SK-N-SH (cell line): Measurements from ENCODE around the gene NDUFB4. TPM values are rescaled to one million over a fixed set of nuclear protein-coding genes. Genes with fewer than 3 reads are reported as not detected.

Experiments
- CTCF ChIA-PET: fragments of 300-600, 350-600 bp; formaldehyde crosslinking; extraction: SDS; loops from one replicate; lab custom pipeline; 2021; lab: Yijun Ruan, JAX
- POLR2A ChIA-PET: fragments of 350-600 bp; sonication (Branson Sonifier 250); formaldehyde crosslinking; extraction: SDS; loops from one replicate; lab custom pipeline; 2020; ENCODE audit warnings: antibody characterized with exemption, inconsistent platforms; lab: Yijun Ruan, JAX
- DNase-seq: peaks from one replicate; pipeline ENCODE4 v3.0.0; 2012
- H2AFZ ChIP-seq: fragments of 200-600 bp; sonication (generic); 2 replicates; pipeline ENCODE4 v1.8.1; 2016; ENCODE audit warnings: antibody characterized with exemption, mild to moderate bottlenecking, low read depth
- H3F3A ChIP-seq: fragments of 200-600 bp; sonication (generic); replicated peaks from 2 replicates; pipeline ENCODE3; 2016; ENCODE audit warnings: antibody characterized with exemption, mild to moderate bottlenecking; ENCODE audit not compliant: insufficient read depth
- H3K27ac ChIP-seq, 2 experiments: fragments of 200-500 bp in 1 of 2; fragments of 200-600 bp in 1 of 2; sonication (Bioruptor generic) in 1 of 2; sonication (generic), shearing (Covaris generic) in 1 of 2; 2 replicates each; pipeline versions ENCODE4 v1.5.1 to v1.6.1; 2014 to 2016; ENCODE audit warnings: low read depth in 2 of 2, inconsistent platforms in 1 of 2, low read length in 1 of 2, mild to moderate bottlenecking in 1 of 2, mixed read lengths in 1 of 2
- H3K27me3 ChIP-seq: fragments of 200-600 bp; sonication (generic), shearing (Covaris generic); 2 replicates; pipeline ENCODE4 v1.6.1; 2016; ENCODE audit warnings: mixed run types; ENCODE audit not compliant: insufficient read depth
- H3K36me3 ChIP-seq, 2 experiments: fragments of 200-500 bp in 1 of 2; fragments of 200-600 bp in 1 of 2; sonication (Bioruptor generic) in 1 of 2; sonication (generic) in 1 of 2; replicated peaks in 1 of 2; 2 replicates each; pipeline versions ENCODE3 to v1.5.1; 2014 to 2016; ENCODE audit warnings: low read length in 1 of 2, mild to moderate bottlenecking in 1 of 2; ENCODE audit not compliant: insufficient read depth in 2 of 2, control insufficient read depth in 1 of 2
- H3K4me1 ChIP-seq, 2 experiments: fragments of 200-500 bp in 1 of 2; fragments of 200-600 bp in 1 of 2; sonication (Bioruptor generic) in 1 of 2; sonication (generic), shearing (Covaris generic) in 1 of 2; 2 replicates each; pipeline versions ENCODE4 v1.5.1 to v1.6.1; 2014 to 2016; ENCODE audit warnings: low read depth in 1 of 2, low read length in 1 of 2, mixed run types in 1 of 2; ENCODE audit not compliant: insufficient read depth in 2 of 2, control insufficient read depth in 1 of 2
- H3K4me2 ChIP-seq: fragments of 200-600 bp; sonication (generic), shearing (Covaris generic); 2 replicates; pipeline ENCODE4 v1.6.1; 2017; ENCODE audit warnings: mixed run types
- H3K4me3 ChIP-seq, 2 experiments: fragments of 200-500 bp in 1 of 2; fragments of 200-600 bp in 1 of 2; sonication (Bioruptor generic) in 1 of 2; sonication (generic), shearing (Covaris generic) in 1 of 2; 2 replicates each; pipeline versions ENCODE4 v1.5.1 to v1.8.1; 2014 to 2016; ENCODE audit warnings: low read depth in 2 of 2, inconsistent platforms in 1 of 2, low read length in 1 of 2, mild to moderate bottlenecking in 1 of 2, mixed read lengths in 1 of 2, moderate library complexity in 1 of 2
- H3K79me2 ChIP-seq: fragments of 200-600 bp; sonication (generic); 2 replicates; pipeline ENCODE4 v1.8.1; 2017; ENCODE audit warnings: mild to moderate bottlenecking; ENCODE audit not compliant: insufficient read depth
- H3K9ac ChIP-seq: fragments of 200-600 bp; sonication (generic); 2 replicates; pipeline ENCODE4 v1.6.1; 2017; ENCODE audit warnings: mixed run types
- H3K9me2 ChIP-seq: fragments of 200-600 bp; sonication (generic); 2 replicates; pipeline ENCODE4 v1.6.1; 2017; ENCODE audit warnings: mixed run types
- H3K9me3 ChIP-seq: fragments of 200-600 bp; sonication (generic); 2 replicates; pipeline ENCODE4 v1.6.1; 2017; ENCODE audit warnings: mixed run types, mild to moderate bottlenecking, moderate library complexity
- H4K20me1 ChIP-seq: fragments of 200-600 bp; sonication (generic); 2 replicates; pipeline ENCODE4 v1.6.1; 2017; ENCODE audit warnings: mild to moderate bottlenecking, mixed run types; ENCODE audit not compliant: insufficient read depth
- CHD2 ChIP-seq: fragments of 150-350 bp; IDR thresholded peaks from 2 replicates; pipeline ENCODE4 v1.6.1; 2018; ENCODE audit warnings: low read length; ENCODE audit not compliant: partially characterized antibody
- EP300 ChIP-seq, 2 experiments: IDR thresholded peaks; 2 replicates each; pipeline versions ENCODE4 v1.4.0 to v1.6.1; 2012; ENCODE audit warnings: borderline replicate concordance in 1 of 2, low read depth in 1 of 2, low read length in 1 of 2
- FOXJ3 ChIP-seq: sonication (generic); formaldehyde crosslinking; IDR thresholded peaks from 2 replicates; pipeline ENCODE4 v1.5.1; 2020; ENCODE audit warnings: mild to moderate bottlenecking, missing genetic modification reagents
- GABPA ChIP-seq: IDR thresholded peaks from 2 replicates; pipeline ENCODE4 v1.4.0; 2012; ENCODE audit warnings: low read depth, mild to moderate bottlenecking
- GATA2 ChIP-seq: sonication (generic); formaldehyde crosslinking; IDR thresholded peaks from 2 replicates; pipeline ENCODE4 v1.5.0; 2020; ENCODE audit warnings: mild to moderate bottlenecking, missing genetic modification reagents
- MXI1 ChIP-seq: IDR thresholded peaks from 2 replicates; pipeline ENCODE4 v1.6.1; 2012; ENCODE audit warnings: mild to moderate bottlenecking, low read depth, low read length, improper control_type of control experiment
- NRF1 ChIP-seq: IDR thresholded peaks from 2 replicates; pipeline ENCODE4 v1.6.1; 2012; ENCODE audit warnings: low read depth, mild to moderate bottlenecking, low read length
- POLR2AphosphoS5 ChIP-seq: IDR thresholded peaks from 2 replicates; pipeline ENCODE4 v1.6.1; 2012; ENCODE audit warnings: low read depth, low read length
- RCOR1 ChIP-seq: fragments of 150-350 bp; IDR thresholded peaks from 2 replicates; pipeline ENCODE4 v1.6.1; 2017; ENCODE audit warnings: antibody characterized with exemption, low read length
- TAF1 ChIP-seq: IDR thresholded peaks from 2 replicates; pipeline ENCODE4 v1.6.1; 2012; ENCODE audit warnings: low read depth, mild to moderate bottlenecking, low read length, moderate library complexity, borderline replicate concordance
- TEAD4 ChIP-seq: IDR thresholded peaks from 2 replicates; pipeline ENCODE4 v1.4.0; 2012; ENCODE audit warnings: mild to moderate bottlenecking, borderline replicate concordance; ENCODE audit not compliant: insufficient read depth
- YY1 ChIP-seq: IDR thresholded peaks from 2 replicates; pipeline ENCODE4 v1.4.0; 2012; ENCODE audit warnings: low read depth, mild to moderate bottlenecking
- WGBS: methylation state at CpG from one replicate; pipeline ENCODE4 v1.1.6; 2017; ENCODE audit warnings: low lambda C conversion rate; 5-methylcytosine and 5-hydroxymethylcytosine counted together
- polyA plus RNA-seq, 3 experiments: library from polyadenylated mRNA; depleted of rRNA; stranded (reverse); fragments of >200 nt; gene quantifications; 2 replicates each; pipeline ENCODE4 v1.2.3, GENCODE V29; 2012
- TF ChIP-seq, protein P1 (sequence below): IDR thresholded peaks from 2 replicates; pipeline ENCODE4 v1.4.0; 2012; ENCODE audit warnings: low read depth
- TF ChIP-seq, protein P2 (sequence below): fragments of 200-600 bp; sonication (generic); IDR thresholded peaks from 2 replicates; pipeline ENCODE4 v1.6.1; 2017; ENCODE audit warnings: antibody characterized with exemption, mild to moderate bottlenecking, moderate library complexity

NDUFB4 gene
- polyA plus RNA-seq (2012; rRNA removed): 239 and 332 TPM in 2 replicates
- polyA plus RNA-seq (2012; cell fraction: cytosol; rRNA removed): 277 and 293 TPM in 2 replicates
- polyA plus RNA-seq (2012; cell fraction: nucleus; rRNA removed): 112 and 123 TPM in 2 replicates

DNA sequence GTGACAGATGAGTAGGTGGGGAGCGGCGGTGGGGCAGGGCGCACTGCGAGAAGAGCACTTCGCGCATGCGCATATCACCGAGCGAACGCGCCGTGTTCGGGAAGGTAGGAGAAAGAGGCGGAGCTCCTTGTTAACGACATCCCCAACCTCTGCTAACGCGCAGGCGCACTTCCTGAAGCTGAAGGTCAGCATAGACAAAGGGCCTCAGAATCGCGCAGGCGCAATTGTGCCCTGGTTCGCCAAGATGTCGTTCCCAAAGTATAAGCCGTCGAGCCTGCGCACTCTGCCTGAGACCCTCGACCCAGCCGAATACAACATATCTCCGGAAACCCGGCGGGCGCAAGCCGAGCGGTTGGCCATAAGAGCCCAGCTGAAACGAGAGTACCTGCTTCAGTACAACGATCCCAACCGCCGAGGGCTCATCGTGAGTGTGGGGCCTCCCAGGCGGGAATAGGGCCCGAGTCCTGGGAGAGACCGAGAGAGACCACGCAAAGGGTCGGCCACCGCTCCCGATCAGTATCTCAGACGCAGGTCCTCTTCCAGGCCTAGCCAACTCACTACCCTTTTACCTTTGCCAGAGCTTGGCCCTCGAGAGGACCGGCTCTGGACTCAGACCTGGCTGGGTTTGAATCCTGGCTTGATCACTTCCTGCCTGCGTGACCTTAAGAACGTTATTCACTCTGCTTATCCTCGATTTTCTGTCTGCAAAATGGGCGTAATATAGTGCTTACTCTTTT, at the start of gene NDUFB4:
Gene NDUFB4, plus strand, starts transcription at position 221 of the 737 bp plus-strand sequence. Its CDS starts 24 bp downstream, at position 245.
- peaks cover 12 to 30% of the 10 kb centered on the region in 2 experiments; a peak in 3 of 4 replicates for H3K4me1 ChIP-seq
- no peaks in the 10 kb centered on the region for H3K27me3 ChIP-seq
- peak within 1 kb of the TSS; percentile 83 to 97 for H3K27ac ChIP-seq
- DNase-seq: peak; percentile 93
- H3K9me2 ChIP-seq: no peaks in the 10 kb centered on the region
- H3K9ac ChIP-seq: peak within 1 kb of the TSS; percentile 99
- H3K36me3 ChIP-seq: peaks cover 26 to 39% of the 10 kb centered on the region in 2 experiments
- CTCF ChIA-PET: interaction anchor here (0.8 to 1.6 kb wide), 4 partner anchors 29 to 199 kb away, joined by 4 to 6 read pairs (median 5); no protein-coding TSS in a partner anchor
- H2AFZ ChIP-seq: peak within 1 kb of the TSS; percentile 96
- peak; percentile 90 for TF ChIP-seq POLR2AphosphoS5
- TF ChIP-seq, protein P1, sequence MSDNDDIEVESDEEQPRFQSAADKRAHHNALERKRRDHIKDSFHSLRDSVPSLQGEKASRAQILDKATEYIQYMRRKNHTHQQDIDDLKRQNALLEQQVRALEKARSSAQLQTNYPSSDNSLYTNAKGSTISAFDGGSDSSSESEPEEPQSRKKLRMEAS: 0 out of 2 replicates have a peak, but pooled peaks have one; percentile 14
- TF ChIP-seq TEAD4: no peak
- TF ChIP-seq TAF1: peak; percentile 56
- no peak for TF ChIP-seq GABPA
- TF ChIP-seq EP300 (IDR thresholded peaks at IDR 0.05; ENCODE audit: borderline replicate concordance in 1 of 2, low read depth in 1 of 2, low read length in 1 of 2): no peak
- TF ChIP-seq YY1: peak; percentile 65
- TF ChIP-seq, protein P2, sequence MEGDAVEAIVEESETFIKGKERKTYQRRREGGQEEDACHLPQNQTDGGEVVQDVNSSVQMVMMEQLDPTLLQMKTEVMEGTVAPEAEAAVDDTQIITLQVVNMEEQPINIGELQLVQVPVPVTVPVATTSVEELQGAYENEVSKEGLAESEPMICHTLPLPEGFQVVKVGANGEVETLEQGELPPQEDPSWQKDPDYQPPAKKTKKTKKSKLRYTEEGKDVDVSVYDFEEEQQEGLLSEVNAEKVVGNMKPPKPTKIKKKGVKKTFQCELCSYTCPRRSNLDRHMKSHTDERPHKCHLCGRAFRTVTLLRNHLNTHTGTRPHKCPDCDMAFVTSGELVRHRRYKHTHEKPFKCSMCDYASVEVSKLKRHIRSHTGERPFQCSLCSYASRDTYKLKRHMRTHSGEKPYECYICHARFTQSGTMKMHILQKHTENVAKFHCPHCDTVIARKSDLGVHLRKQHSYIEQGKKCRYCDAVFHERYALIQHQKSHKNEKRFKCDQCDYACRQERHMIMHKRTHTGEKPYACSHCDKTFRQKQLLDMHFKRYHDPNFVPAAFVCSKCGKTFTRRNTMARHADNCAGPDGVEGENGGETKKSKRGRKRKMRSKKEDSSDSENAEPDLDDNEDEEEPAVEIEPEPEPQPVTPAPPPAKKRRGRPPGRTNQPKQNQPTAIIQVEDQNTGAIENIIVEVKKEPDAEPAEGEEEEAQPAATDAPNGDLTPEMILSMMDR: no peak
- TF ChIP-seq GATA2 (CRISPR knock-in tag): peak; percentile 60
- peak; percentile 19 for TF ChIP-seq CHD2
- 0 out of 2 replicates have a peak, but pooled peaks have one; percentile 37 for TF ChIP-seq RCOR1
- TF ChIP-seq MXI1: peak; percentile 56; the same call in 1 of the 2 replicates
- TF ChIP-seq NRF1: peak; percentile 74
- TF ChIP-seq FOXJ3: no peak
- no peaks in the 10 kb centered on the region for H3K9me3 ChIP-seq
- POLR2A ChIA-PET: interaction anchor here (0.6 to 2.2 kb wide), 7 partner anchors 8 to 147 kb away, joined by 3 to 9 read pairs (median 6); partner anchors contain the start of genes GTF2E1 and RABL3
- H3K4me2 ChIP-seq: peak within 1 kb of the TSS; percentile 89
- peak within 1 kb of the TSS; percentile 95 for H3K4me3 ChIP-seq
- peaks cover 6% of the 10 kb centered on the region for H3F3A ChIP-seq
- no peaks in the 10 kb centered on the region for H4K20me1 ChIP-seq
- peaks cover 34% of the 10 kb centered on the region for H3K79me2 ChIP-seq
- WGBS: 2% methylated on average over 23 of the region's 53 CpGs
